Endodermal cell (in vitro differentiated cells): ENCODE measurements around the gene RALGAPA2. TPM values are rescaled to one million over a fixed set of nuclear protein-coding genes. Genes with fewer than 3 reads are reported as not detected.

Source experiments
- DNase-seq: peaks from one replicate; pipeline ENCODE4 v3.0.0-alpha.2; 2017
- H3K27ac ChIP-seq: 2 replicates; pipeline ENCODE4 v1.5.1; 2013; ENCODE audit warnings: mild to moderate bottlenecking, low read depth, low read length, moderate library complexity
- H3K27me3 ChIP-seq: 2 replicates; pipeline ENCODE4 v1.6.1; 2013; ENCODE audit warnings: mild to moderate bottlenecking, low read length, moderate library complexity; ENCODE audit not compliant: insufficient read depth, control insufficient read depth, poor library complexity, severe bottlenecking
- H3K36me3 ChIP-seq: 2 replicates; pipeline ENCODE4 v1.7.0; 2013; ENCODE audit warnings: mild to moderate bottlenecking, low read length, moderate library complexity; ENCODE audit not compliant: control insufficient read depth, insufficient read depth
- H3K4me1 ChIP-seq: one replicate; pipeline ENCODE4 v1.7.0; 2013; ENCODE audit warnings: low read length; ENCODE audit not compliant: control insufficient read depth, insufficient read depth
- H3K4me3 ChIP-seq: 2 replicates; pipeline ENCODE4 v1.5.1; 2013; ENCODE audit warnings: mild to moderate bottlenecking, low read length, moderate library complexity
- H3K9ac ChIP-seq: 2 replicates; pipeline ENCODE4 v1.6.1; 2013; ENCODE audit warnings: mild to moderate bottlenecking, low read length, moderate library complexity; ENCODE audit not compliant: poor library complexity, severe bottlenecking; ENCODE audit errors: extremely low read depth
- H3K9me3 ChIP-seq: 2 replicates; pipeline ENCODE4 v1.6.1; 2013; ENCODE audit warnings: mild to moderate bottlenecking, low read length, moderate library complexity; ENCODE audit not compliant: control insufficient read depth
- H3K27ac Mint-ChIP-seq: 2 replicates; pipeline ENCODE4 v1.8.0; 2020; ENCODE audit warnings: mixed read lengths
- H3K27me3 Mint-ChIP-seq: 2 replicates; pipeline ENCODE4 v1.8.0; 2021; ENCODE audit warnings: mild to moderate bottlenecking, mixed read lengths; ENCODE audit not compliant: insufficient read depth
- H3K36me3 Mint-ChIP-seq: 2 replicates; pipeline ENCODE4 v1.8.0; 2020; ENCODE audit warnings: low read depth, mixed read lengths
- H3K4me1 Mint-ChIP-seq: 2 replicates; pipeline ENCODE4 v1.8.0; 2020; ENCODE audit warnings: mixed read lengths
- H3K4me3 Mint-ChIP-seq: 2 replicates; pipeline ENCODE4 v1.8.0; 2020; ENCODE audit warnings: mild to moderate bottlenecking, moderate library complexity, mixed read lengths
- H3K9me3 Mint-ChIP-seq: 2 replicates; pipeline ENCODE4 v1.8.0; 2020; ENCODE audit warnings: mild to moderate bottlenecking, mixed read lengths
- CTCF ChIP-seq: fragments of 200-600 bp; sonication (generic); conservative IDR thresholded peaks from 2 replicates; pipeline ENCODE4 v1.5.0; 2021; ENCODE audit warnings: antibody characterized with exemption, mild to moderate bottlenecking
- WGBS, 2 experiments: methylation state at CpG; one replicate each; pipeline versions ENCODE4 v1.1.5 to v1.1.7; 2013; ENCODE audit warnings: missing lambda C conversion rate in 2 of 2, mixed read lengths in 1 of 2; ENCODE audit not compliant: insufficient coverage in 1 of 2, insufficient read length in 1 of 2; 5-methylcytosine and 5-hydroxymethylcytosine counted together
- total RNA-seq, 2 donors: library from RNA; stranded (reverse); fragmentation: NEBNext Ultra II Directional in 1 of 2; extraction: Animal tissue kit (Norgen Biotek cat#: 25700) in 1 of 2; gene quantifications; 2 replicates in 1 of 2; 3 replicates in 1 of 2; pipeline ENCODE4 v1.2.1, GENCODE V29; 2021

RALGAPA2 gene
- total RNA-seq, 2 donors from 2014 or later = 19.5 to 24.6 TPM

DNA sequence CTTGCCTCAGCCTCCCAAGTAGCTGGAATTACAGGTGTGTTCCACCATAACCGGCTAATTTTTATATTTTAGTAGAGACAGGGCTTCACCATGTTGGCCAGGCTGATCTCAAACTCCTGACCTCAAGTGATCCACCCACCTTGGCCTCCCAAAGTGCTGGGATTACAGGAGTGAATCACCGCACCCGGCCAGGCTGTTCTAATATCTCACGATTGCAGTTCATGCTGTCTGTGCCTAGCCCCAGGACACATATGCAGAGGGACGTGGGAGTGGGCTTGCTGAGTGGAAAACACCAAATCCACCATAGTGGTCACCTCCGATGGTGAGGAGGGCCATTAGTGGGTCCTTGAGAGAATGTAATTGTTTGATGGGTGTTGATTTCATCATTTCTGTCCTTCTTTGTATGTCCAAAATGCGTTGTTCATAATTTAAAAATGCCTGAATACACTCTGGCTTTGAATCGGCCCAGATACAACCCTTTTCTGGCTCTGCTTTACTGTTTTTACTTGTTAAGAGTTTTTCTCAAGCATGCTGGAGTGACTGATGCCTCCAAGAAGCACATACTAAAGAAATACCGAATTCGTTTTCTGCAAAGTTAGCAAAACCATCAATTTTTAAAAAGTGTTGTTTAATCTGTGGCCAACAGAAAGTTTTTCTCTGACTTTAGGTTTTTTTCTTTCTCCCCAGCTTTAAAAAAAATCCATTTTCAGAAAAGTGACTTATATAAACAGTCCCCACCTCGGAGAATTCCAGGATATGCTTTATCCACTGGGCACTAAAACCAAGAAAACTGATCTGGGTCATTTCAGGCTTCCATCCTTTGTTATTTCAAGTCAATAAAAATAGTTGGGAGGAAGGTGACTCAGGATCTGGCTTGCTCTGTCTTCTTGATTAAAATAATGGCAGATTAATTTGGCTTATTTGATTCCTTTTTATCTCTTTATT, 18.8 kb upstream of the RALGAPA2 start:
- H3K4me1 ChIP-seq = no peaks in the 10 kb centered on the region
- Mint-ChIP-seq H3K4me1 (no peaks in the 10 kb centered on the region), H3K27me3 (peaks cover 2% of the 10 kb centered on the region), H3K4me3 (no peak overlapping the region), H3K9me3 (no peaks in the 10 kb centered on the region), H3K27ac (no peak overlapping the region), H3K36me3 (no peaks in the 10 kb centered on the region)
- no peak overlapping the region for H3K4me3 ChIP-seq
- H3K9ac ChIP-seq = no peak overlapping the region
- no peaks in the 10 kb centered on the region for H3K27me3 ChIP-seq
- no peak for DNase-seq
- no peak for TF ChIP-seq CTCF
- no peak overlapping the region for H3K27ac ChIP-seq
- no peaks in the 10 kb centered on the region for H3K9me3 ChIP-seq
- WGBS, 2 experiments = 92 to 95% methylated on average over 8 to 11 of the region's 11 CpGs
- H3K36me3 ChIP-seq = no peaks in the 10 kb centered on the region

DNA sequence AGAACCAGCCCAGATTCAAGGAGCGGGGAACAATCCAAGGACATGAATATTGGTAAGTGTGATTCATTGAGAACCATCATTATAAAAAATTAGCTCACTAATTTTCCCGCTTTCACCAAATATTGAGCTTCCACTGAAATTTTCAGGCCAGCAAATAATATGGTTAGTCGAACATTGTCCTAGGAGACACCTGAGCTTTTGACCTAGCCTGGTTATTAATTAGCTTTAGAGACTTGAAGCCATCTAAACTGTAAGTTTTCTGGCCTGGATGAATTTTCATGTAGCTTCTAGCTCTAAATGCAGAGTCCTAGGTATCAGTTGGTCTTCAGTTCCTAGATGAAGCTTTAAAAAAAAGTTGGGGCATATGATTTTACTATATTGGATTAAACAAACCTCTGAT, 17.1 kb upstream of the RALGAPA2 start:
- Histone ChIP-seq H3K27ac (no peak overlapping the region), H3K4me1 (no peaks in the 10 kb centered on the region), H3K27me3 (no peaks in the 10 kb centered on the region), H3K9me3 (no peaks in the 10 kb centered on the region), H3K9ac (no peak overlapping the region), H3K36me3 (no peaks in the 10 kb centered on the region), H3K4me3 (no peak overlapping the region)
- H3K27ac Mint-ChIP-seq = no peak overlapping the region
- TF ChIP-seq CTCF = no peak
- no peak for DNase-seq
- H3K36me3 Mint-ChIP-seq = no peaks in the 10 kb centered on the region
- WGBS, 2 experiments = 86 to 91% methylated on average over 1 to 3 of the region's 3 CpGs
- no peak overlapping the region for H3K4me3 Mint-ChIP-seq
- H3K27me3 Mint-ChIP-seq = peaks cover 2% of the 10 kb centered on the region
- H3K9me3 Mint-ChIP-seq = no peaks in the 10 kb centered on the region
- no peaks in the 10 kb centered on the region for H3K4me1 Mint-ChIP-seq

DNA sequence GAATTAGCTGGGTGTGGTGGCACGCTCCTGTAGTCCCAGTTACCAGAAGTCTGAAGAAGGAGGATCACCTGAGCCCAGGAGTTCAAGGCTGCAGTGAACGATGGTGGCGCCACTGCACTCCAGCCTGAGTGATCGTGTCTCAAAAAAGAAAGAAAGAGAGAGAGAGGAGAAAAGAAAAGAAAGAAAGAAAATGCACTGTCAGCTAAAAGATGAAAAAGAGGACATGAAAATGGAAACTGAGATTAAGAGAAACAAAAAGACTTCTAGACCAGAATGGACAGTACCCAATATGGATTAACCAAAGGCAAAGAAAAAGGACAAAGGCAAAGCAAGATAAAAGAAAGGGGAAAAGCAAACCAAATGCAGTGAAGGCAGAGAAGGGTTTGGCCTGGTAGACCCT, 9.0 kb upstream of the RALGAPA2 start:
- DNase-seq = no peak
- no peak overlapping the region for H3K27ac ChIP-seq
- TF ChIP-seq CTCF = peak; percentile 46
- WGBS, 2 experiments = 89 to 97% methylated on average over 4 of the region's 4 CpGs
- peaks cover 2% of the 10 kb centered on the region for H3K27me3 Mint-ChIP-seq
- H3K9me3 ChIP-seq = no peaks in the 10 kb centered on the region
- H3K36me3 Mint-ChIP-seq = no peaks in the 10 kb centered on the region
- no peak overlapping the region for H3K4me3 Mint-ChIP-seq
- H3K27ac Mint-ChIP-seq = no peak overlapping the region
- no peaks in the 10 kb centered on the region for H3K27me3 ChIP-seq
- no peak overlapping the region for H3K4me3 ChIP-seq
- H3K4me1 ChIP-seq = no peaks in the 10 kb centered on the region
- H3K4me1 Mint-ChIP-seq = no peaks in the 10 kb centered on the region
- H3K9ac ChIP-seq = no peak overlapping the region
- no peaks in the 10 kb centered on the region for H3K9me3 Mint-ChIP-seq
- no peaks in the 10 kb centered on the region for H3K36me3 ChIP-seq
